ENCODE results near the gene SRMS.

The SRMS gene

DNA sequence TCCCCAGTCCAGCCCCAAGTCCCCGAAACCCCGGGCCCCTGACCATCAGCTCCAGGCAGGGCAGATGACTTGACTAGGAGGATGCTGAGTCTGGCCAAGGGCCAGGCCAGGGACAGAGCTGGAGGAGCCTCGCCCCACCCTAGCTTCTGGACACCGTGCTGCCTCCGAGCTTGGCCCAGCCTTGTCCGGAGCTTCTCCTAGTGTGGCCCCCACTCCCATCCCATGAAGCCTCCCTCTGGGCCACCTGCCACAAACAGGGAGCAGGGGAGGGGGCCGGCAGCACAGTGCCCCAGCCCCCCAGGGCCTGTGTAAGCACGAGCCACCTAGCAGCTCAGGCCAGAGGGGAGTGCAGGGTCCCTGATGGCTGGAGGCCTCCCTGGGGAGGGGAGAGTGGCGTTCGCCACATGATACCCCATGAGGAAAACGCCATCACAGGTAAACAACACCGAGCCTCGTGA, 54.0 kb downstream of the SRMS start:
- Histone ChIP-seq H3K27me3 (ENCODE audit: control insufficient read depth, insufficient read depth, low read length) (no peaks in the 10 kb centered on the region), H3K4me3 (ENCODE audit: low read depth, low read length) (no peak overlapping the region), H2AFZ (no peak overlapping the region), H3K9me3 (ENCODE audit: control insufficient read depth, low read length) (no peaks in the 10 kb centered on the region), H3K4me1 (peaks cover 3% of the 10 kb centered on the region), H3K4me2 (ENCODE audit: low read length) (no peak overlapping the region), H3K27ac (no peak overlapping the region), H3K36me3 (ENCODE audit: control insufficient read depth, insufficient read depth, low read length) (no peaks in the 10 kb centered on the region), H3K9ac (no peak overlapping the region), H3K79me2 (no peaks in the 10 kb centered on the region)
- TF ChIP-seq, protein P1, sequence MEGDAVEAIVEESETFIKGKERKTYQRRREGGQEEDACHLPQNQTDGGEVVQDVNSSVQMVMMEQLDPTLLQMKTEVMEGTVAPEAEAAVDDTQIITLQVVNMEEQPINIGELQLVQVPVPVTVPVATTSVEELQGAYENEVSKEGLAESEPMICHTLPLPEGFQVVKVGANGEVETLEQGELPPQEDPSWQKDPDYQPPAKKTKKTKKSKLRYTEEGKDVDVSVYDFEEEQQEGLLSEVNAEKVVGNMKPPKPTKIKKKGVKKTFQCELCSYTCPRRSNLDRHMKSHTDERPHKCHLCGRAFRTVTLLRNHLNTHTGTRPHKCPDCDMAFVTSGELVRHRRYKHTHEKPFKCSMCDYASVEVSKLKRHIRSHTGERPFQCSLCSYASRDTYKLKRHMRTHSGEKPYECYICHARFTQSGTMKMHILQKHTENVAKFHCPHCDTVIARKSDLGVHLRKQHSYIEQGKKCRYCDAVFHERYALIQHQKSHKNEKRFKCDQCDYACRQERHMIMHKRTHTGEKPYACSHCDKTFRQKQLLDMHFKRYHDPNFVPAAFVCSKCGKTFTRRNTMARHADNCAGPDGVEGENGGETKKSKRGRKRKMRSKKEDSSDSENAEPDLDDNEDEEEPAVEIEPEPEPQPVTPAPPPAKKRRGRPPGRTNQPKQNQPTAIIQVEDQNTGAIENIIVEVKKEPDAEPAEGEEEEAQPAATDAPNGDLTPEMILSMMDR (IDR thresholded peaks at IDR 0.05) = no peak

DNA sequence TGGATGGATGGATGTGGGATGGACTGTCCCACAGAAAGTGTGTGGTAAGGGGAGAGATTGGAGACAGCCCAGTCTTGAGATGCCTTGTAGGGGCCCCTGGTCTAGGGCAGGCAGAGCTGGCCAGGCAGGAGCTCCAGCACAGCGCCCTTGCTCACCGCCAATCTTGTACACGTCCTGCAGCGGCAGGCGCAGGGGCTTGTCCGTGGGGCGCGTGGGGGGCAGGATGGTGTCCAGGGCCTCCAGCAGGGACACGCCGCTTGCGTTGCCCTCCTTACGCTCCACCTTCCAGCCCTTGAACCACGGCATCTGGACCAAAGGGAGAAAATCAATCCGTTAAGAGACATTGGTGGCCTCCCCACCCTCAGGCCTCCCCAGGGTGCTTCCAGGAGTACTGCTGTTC, 54.6 kb downstream of the SRMS start:
- no peak overlapping the region for H2AFZ ChIP-seq
- TF ChIP-seq, protein P1 (IDR thresholded peaks at IDR 0.05) = no peak
- H3K9me3 ChIP-seq (ENCODE audit: control insufficient read depth, low read length) = no peaks in the 10 kb centered on the region
- peaks cover 3% of the 10 kb centered on the region for H3K4me1 ChIP-seq
- no peak overlapping the region for H3K4me2 ChIP-seq (ENCODE audit: low read length)
- no peak overlapping the region for H3K27ac ChIP-seq
- no peaks in the 10 kb centered on the region for H3K36me3 ChIP-seq (ENCODE audit: control insufficient read depth, insufficient read depth, low read length)
- H3K79me2 ChIP-seq = no peaks in the 10 kb centered on the region
- H3K9ac ChIP-seq = no peak overlapping the region
- H3K27me3 ChIP-seq (ENCODE audit: control insufficient read depth, insufficient read depth, low read length) = no peaks in the 10 kb centered on the region
- no peak overlapping the region for H3K4me3 ChIP-seq (ENCODE audit: low read depth, low read length)

DNA sequence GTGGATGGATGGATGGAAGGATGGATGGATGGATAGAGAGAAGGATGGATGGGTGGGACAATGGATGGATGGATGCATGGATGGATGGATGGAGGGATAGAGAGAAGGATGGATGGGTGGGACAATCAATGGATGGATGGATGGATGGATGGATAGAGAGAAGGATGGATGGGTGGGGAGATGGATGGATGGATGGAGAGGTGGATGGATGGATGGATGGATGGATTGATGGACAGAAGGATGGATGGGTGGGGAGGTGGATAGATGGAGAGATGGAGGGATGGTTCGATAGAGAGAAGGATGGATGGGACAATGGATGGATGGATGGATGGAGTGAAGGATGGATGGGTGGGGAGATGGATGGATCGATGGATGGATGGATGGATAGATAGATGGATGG, 55.0 kb downstream of the SRMS start:
- Histone ChIP-seq H3K27me3 (ENCODE audit: control insufficient read depth, insufficient read depth, low read length) (no peaks in the 10 kb centered on the region), H3K36me3 (ENCODE audit: control insufficient read depth, insufficient read depth, low read length) (no peaks in the 10 kb centered on the region), H3K9ac (no peak overlapping the region), H3K79me2 (no peaks in the 10 kb centered on the region), H3K4me3 (ENCODE audit: low read depth, low read length) (no peak overlapping the region), H3K9me3 (ENCODE audit: control insufficient read depth, low read length) (no peaks in the 10 kb centered on the region), H2AFZ (no peak overlapping the region), H3K27ac (no peak overlapping the region), H3K4me1 (peaks cover 3% of the 10 kb centered on the region), H3K4me2 (ENCODE audit: low read length) (no peak overlapping the region)
- TF ChIP-seq, protein P1 (IDR thresholded peaks at IDR 0.05) = no peak

DNA sequence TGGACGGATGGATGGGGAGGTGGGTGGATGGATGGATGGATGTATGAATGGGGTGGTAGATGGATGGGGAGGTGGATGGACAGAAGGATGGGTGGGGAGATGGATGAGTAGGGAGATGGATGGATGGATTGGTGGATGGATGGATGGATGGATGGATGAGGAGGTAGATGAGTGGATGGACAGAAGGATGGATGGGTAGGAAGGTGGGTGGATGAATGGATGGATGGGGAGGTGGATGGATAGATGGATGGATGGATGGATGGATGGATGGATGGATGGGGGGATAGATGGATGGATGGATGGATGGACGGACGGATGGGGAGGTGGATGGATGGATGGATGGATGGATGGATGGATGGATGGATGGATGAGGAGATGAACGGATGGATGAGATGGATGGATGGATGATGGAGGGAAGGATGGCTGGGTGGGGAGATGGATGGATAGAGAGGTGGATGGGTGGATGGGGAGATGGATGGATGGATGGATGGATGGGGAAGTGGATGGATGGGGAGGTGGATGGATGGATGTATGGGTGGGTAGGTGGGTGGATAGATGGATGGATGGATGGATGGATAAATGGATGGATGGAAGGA, 55.8 kb downstream of the SRMS start:
- Histone ChIP-seq H3K9ac (no peak overlapping the region), H2AFZ (no peak overlapping the region), H3K36me3 (ENCODE audit: control insufficient read depth, insufficient read depth, low read length) (no peaks in the 10 kb centered on the region), H3K27ac (no peak overlapping the region), H3K79me2 (no peaks in the 10 kb centered on the region), H3K4me1 (no peaks in the 10 kb centered on the region), H3K9me3 (ENCODE audit: control insufficient read depth, low read length) (no peaks in the 10 kb centered on the region), H3K4me3 (ENCODE audit: low read depth, low read length) (no peak overlapping the region), H3K27me3 (ENCODE audit: control insufficient read depth, insufficient read depth, low read length) (no peaks in the 10 kb centered on the region), H3K4me2 (ENCODE audit: low read length) (no peak overlapping the region)
- TF ChIP-seq, protein P1 (IDR thresholded peaks at IDR 0.05) = no peak

DNA sequence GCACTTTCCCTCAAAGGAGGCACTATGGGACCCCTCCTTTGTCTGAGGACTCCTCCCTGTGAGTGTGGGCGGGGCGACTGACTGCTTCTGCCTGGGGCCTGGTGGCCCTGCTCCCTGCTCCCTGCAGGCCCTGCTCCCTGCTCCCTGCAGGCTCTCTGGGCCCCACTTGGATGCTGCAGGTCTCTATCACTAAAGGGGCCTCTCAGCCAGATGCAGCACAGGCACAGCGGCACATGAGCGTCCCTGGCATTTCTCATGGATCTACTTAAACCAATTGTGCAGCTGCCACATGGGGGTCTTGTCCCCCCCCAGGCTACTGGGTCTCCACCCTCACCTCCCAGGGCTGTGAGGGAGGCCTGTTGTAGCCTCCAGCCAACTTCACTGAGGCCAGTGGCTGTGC, 56.5 kb downstream of the SRMS start:
- no peak overlapping the region for H3K4me3 ChIP-seq (ENCODE audit: low read depth, low read length)
- no peaks in the 10 kb centered on the region for H3K9me3 ChIP-seq (ENCODE audit: control insufficient read depth, low read length)
- TF ChIP-seq, protein P1 (IDR thresholded peaks at IDR 0.05) = no peak
- no peaks in the 10 kb centered on the region for H3K79me2 ChIP-seq
- H2AFZ ChIP-seq = no peak overlapping the region
- no peaks in the 10 kb centered on the region for H3K36me3 ChIP-seq (ENCODE audit: control insufficient read depth, insufficient read depth, low read length)
- no peaks in the 10 kb centered on the region for H3K4me1 ChIP-seq
- H3K9ac ChIP-seq = no peak overlapping the region
- no peaks in the 10 kb centered on the region for H3K27me3 ChIP-seq (ENCODE audit: control insufficient read depth, insufficient read depth, low read length)
- no peak overlapping the region for H3K27ac ChIP-seq
- no peak overlapping the region for H3K4me2 ChIP-seq (ENCODE audit: low read length)
